VCaP (cell line): ENCODE results near the gene BPIFA3.
A peak's percentile ranks its signal among the peaks of the same experiment; 100 is the strongest.

Experiments used
- H3K27ac ChIP-seq: fragments of 450-650 bp; 2 replicates; pipeline ENCODE4 v1.5.1; 2017
- CTCF ChIP-seq: fragments of 450-650 bp; conservative IDR thresholded peaks from 2 replicates; pipeline ENCODE4 v1.5.1; 2017; ENCODE audit warnings: mild to moderate bottlenecking, moderate library complexity

The BPIFA3 gene

GRCh38 chr20:33211817-33212424 is 5.2 kb upstream of the BPIFA3 start:
- peak overlapping the region; percentile 79 for H3K27ac ChIP-seq
- peak; percentile 92 for TF ChIP-seq CTCF

- H3K27ac ChIP-seq: no peak overlapping the region
- TF ChIP-seq CTCF: no peak
Observed at GRCh38 chr20:33224399-33224798, 7.2 kb downstream of the BPIFA3 start.

- TF ChIP-seq CTCF: no peak
- no peak overlapping the region for H3K27ac ChIP-seq
Observed at GRCh38 chr20:33229843-33230242, 12.7 kb downstream of the BPIFA3 start.

- no peak overlapping the region for H3K27ac ChIP-seq
- no peak for TF ChIP-seq CTCF
Observed at GRCh38 chr20:33231237-33231636, 14.1 kb downstream of the BPIFA3 start.

GRCh38 chr20:33232486-33233072 is 15.4 kb downstream of the BPIFA3 start:
- no peak for TF ChIP-seq CTCF
- no peak overlapping the region for H3K27ac ChIP-seq

GRCh38 chr20:33233129-33233774 is 16.1 kb downstream of the BPIFA3 start:
- H3K27ac ChIP-seq: no peak overlapping the region
- peak; percentile 32 for TF ChIP-seq CTCF

GRCh38 chr20:33234050-33234449 is 16.9 kb downstream of the BPIFA3 start:
- TF ChIP-seq CTCF: no peak

More at GRCh38 chr20:33234050-33234449, 16.9 kb downstream of the BPIFA3 start:
- H3K27ac ChIP-seq: no peak overlapping the region
